Erythroblast (primary cell): ENCODE results near the gene COX6B2.

Experiments
- DNase-seq, 2 experiments: peaks; one replicate each; lab custom pipeline; 2025; lab: John Stamatoyannopoulos, UW
- GATA1 ChIP-seq: IDR thresholded peaks from 2 replicates; pipeline ENCODE4 v1.6.1; 2011; ENCODE audit warnings: low read depth, mild to moderate bottlenecking, control low read depth, low read length, moderate library complexity
- POLR2A ChIP-seq: IDR thresholded peaks from 2 replicates; pipeline ENCODE4 v1.6.1; 2011; ENCODE audit warnings: mild to moderate bottlenecking, low read length

The COX6B2 gene

DNA sequence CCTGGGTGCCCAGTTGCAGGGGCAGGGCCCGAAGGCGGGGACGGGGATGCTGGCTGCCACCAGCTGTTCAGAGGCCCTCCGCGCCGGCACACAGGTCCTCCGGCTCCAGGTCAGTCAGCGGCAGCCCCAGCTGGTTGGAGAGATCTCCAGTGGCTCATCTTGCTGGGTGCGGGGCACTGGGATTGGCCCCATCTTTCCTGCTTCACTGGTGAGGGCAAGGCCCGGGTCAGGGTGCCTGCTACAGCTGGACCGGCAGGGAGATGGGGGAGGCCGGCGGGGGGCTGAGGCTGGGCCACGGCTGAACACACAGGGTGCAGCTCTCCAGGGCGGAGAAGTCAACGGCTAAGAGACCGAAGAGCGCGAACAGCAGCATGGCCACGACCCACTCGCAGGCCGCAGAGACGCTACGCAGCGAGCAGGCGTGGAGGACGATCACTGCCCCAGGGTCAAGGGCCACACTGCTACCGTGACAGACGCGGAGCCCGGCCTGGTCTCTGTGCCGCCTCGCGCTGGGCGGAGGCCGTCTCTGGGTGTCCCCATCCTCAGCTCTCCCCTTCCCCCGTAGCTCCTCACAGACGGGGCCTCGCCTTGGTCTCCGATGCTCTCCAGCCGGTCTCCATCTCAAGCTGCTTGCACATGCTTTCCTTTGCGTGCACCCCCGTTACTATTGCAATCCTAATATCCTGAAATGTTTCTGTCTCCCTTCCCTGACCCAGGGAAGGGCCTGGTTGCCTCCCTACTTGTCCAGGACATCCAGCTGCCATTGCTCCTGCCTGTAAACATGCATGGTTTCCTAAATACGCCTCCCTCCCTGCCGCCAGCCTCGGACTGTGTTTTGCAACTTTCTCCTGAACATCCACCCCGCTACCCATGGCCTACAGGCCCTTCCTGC, 41.7 kb downstream of the COX6B2 start:
- DNase-seq: no peak
- TF ChIP-seq GATA1 (no peak), POLR2A (no peak)

DNA sequence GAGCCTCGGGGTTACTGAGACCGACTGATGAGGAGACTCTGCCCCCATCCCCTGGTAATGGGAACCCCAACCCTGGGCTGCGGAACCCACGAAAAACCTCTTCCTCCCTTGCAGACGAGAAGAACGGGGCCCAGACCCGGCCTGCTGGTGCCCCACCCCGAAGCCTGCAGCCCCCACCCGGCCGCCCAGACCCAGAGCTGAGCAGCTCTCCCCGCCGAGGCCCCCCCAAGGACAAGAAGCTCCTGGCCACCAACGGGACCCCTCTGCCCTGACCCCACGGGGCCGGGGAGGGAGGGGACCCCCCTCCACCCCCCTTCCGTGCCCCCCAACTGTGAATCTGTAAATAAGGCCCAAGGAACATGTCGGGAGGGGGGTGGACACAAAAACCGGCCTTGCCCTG, 42.7 kb downstream of the COX6B2 start:
- TF ChIP-seq POLR2A (no peak), GATA1 (no peak)
- no peak for DNase-seq

DNA sequence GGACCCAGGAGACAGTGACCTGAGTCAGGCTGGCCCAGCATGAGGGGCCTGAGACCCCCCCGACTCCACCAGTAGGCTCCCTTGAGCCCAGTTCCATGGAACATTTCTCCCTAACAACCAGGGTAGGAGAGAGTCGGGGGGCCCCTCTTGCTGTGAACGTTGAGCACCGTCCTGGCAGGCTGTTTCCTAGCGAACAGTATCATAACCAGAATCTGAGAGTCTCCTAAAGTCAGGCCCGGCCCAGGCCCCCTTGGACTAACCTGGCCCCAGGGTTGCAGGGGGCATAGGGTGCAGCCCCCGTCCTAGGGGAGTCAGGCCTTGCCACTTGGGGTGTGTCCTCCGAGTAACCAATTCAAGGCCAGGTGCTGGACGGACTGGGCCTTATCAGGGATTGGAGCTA, 43.1 kb downstream of the COX6B2 start:
- no peak for DNase-seq
- TF ChIP-seq GATA1: no peak
- TF ChIP-seq POLR2A: no peak

DNA sequence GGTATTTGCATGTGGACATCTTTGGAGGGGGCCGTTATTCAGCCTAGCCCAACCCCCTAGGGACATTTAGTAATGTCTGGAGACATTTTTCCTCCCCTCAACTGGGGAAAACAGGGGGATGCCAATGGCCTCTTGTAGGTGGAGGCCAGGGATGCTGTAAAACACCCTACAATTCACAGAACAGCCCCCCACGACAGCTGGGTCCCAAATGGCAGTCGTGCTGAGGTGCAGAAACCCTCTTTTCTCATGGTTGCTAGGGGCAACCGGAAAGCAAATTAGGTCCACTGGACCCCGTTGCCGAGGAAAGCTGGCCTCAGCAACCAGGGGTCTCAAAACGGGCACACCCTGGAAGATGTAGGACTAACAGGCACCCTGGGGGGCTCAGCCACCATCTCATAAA, 44.0 kb downstream of the COX6B2 start:
- TF ChIP-seq GATA1 (no peak), POLR2A (no peak)
- DNase-seq: no peak

DNA sequence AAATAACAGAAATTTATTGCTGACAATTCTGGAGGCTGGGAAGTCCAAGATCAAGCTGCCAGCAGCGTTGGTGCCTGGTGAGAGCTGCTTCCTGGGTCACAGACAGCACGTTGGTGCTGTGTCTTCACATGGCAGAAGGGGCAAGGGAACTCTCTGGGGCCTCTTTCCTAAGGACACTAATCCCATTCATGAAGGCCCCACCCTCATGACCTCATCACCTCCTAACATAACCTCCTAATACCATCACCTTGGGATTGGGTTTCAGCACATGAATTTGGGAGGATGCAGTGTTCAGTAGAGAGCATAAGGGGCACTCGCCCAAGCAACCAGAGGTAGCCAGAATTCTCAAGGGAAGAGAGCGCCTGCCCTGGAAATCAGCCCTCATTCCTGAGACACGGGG, 45.1 kb downstream of the COX6B2 start:
- DNase-seq: no peak
- no peak for TF ChIP-seq GATA1
- no peak for TF ChIP-seq POLR2A

DNA sequence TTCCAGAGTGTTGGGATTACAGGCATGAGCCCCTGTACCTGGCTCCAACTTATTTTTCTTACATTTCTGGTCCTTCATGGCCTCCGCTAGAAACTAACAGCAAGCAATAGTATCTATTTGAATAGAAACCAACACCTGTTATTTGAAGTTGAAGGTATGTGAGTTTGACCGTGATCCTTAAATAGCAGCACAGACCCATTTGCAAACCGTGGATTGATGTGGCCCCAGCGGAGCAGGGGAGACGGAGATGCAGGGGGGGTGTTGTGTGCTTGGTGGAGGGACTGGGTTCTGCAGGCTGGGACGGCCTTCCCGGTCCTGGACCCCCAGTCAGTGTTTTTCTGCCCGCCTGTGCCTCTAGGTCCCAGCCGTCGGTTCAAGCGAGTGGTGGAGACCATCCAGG, 46.2 kb downstream of the COX6B2 start:
- DNase-seq: no peak
- TF ChIP-seq GATA1: no peak
- TF ChIP-seq POLR2A: no peak

DNA sequence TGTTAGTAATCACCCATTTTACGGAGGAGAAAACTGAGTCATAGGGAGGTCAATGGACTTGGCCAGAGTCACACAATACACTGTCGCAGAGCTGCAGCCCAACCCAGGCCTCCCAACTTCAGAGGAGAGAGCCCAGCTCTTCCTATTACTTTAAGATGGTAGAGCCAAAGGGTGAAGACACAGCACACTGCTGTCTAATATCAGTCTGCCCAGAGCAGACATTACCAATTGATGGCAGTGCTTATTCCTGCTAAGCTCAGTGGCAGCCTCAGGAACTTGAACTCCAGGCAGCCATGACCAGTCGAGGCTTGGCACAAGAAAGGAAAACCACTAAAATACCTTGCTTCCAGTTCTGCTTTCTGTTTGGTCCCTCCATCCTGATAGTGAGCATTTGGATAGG, 47.8 kb downstream of the COX6B2 start:
- TF ChIP-seq GATA1: no peak
- TF ChIP-seq POLR2A: no peak
- DNase-seq: no peak

DNA sequence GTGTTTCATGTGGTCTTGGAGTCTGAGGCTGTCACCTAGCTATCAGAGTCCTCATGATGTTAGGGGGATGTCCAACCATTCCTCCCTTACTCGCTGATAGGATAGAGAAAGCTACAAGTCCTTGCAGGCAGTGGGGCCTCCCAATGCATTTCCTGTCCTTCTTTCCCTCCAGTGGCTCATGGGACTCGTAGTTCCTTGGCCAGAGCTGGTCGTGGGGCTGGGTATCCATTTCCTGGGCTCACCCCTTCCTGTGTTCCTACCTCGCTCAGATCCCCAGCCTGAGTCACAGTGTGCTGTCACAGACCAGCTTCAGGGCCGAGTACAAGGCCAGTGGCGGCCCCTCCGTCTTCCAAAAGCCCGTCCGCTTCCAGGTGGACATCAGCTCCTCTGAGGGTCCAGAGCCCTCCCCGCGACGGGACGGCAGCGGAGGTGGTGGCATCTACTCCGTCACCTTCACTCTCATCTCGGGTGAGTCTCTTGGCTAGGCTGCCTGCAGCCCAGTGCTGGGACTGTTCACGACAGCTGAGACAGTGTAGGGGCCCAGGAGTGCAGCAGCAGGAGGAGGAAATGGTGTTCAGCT, 48.4 kb downstream of the COX6B2 start:
- DNase-seq: no peak
- no peak for TF ChIP-seq GATA1
- no peak for TF ChIP-seq POLR2A

DNA sequence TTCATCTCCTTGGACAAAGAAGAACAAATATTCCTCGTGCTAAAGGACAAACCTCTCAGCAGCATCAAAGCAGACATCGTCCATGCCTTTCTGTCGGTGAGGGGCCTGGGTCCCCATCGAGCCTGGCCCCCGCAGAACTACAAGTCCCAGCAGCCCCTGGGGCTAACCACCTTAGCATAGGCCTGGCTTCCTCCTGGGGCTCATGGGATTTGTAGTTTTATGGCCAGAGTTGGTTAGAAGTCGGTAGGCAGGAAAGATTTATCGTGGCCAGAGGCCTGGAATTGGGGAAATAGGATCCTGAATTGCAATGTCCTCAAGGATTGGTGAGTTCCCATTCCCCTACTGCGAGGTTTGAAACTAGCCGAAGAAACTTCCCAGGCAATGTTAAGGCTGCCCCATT, 49.0 kb downstream of the COX6B2 start:
- TF ChIP-seq GATA1 (no peak), POLR2A (no peak)
- peak; percentile 46 to 72 for DNase-seq

DNA sequence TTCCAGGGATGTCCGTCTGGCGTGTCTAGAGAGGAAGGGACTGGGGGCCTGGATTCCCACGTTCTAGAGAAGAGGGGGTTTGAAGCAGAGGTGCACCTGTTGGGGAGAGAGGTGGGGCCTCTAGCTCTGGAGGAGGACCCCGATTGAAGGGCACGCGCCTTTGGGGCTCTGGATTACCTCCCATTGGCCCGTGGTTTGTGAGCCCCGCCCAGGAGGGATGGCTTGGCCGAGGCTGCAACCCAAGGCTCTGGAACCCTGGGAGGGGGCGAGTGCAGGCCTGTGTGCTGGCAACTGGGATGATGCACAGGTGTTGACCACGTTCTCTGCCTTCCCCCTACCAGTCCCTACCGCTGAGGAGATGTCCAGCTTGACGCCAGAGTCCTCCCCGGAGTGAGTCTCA, 49.5 kb downstream of the COX6B2 start:
- TF ChIP-seq POLR2A: no peak
- no peak for TF ChIP-seq GATA1
- DNase-seq: no peak

DNA sequence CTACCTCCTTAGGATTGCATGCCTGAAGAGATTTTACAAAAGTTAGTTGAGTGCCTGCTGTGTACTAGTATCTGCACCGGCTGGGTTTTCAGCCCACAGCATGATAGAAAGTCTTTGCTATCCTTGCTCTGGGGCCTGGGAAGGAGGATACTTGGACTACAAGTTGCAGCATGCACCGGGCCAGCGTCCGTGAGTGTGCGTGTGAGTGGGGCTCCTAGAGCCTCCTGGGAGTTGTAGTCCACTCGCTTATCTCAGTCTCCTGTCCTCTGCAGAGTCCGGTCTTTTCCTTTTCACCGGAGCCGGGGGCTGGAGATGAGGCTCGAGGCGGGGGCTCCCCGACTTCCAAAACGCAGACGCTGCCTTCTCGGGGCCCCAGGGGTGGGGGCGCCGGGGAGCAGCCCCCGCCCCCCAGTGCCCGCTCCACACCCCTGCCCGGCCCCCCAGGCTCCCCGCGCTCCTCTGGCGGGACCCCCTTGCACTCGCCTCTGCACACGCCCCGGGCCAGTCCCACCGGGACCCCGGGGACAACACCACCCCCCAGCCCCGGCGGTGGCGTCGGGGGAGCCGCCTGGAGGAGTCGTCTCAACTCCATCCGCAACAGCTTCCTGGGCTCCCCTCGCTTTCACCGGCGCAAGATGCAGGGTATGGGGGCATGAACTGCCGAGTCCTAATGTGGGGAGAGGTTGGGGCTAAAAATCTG, 50.1 kb downstream of the COX6B2 start:
- peak; percentile 70 to 80 for DNase-seq

DNA sequence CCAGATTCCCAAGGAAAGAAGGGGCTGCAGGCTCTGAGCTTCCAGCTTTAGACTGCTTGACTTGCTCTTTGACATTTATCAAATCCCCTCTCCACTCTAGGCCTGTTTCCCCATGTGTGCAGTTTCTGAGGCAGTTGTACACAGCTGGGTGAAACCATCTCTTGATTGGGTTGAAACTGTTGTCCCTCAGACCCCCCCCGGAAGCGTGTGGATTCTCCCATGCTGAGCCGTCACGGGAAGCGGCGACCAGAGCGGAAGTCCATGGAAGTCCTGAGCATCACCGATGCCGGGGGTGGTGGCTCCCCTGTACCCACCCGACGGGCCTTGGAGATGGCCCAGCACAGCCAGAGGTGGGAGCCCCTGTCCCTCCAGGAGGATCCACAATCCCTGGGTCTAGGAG, 51.0 kb downstream of the COX6B2 start:
- no peak for DNase-seq
- no peak for TF ChIP-seq POLR2A
- TF ChIP-seq GATA1: no peak

More for the DNA sequence above, 50.1 kb downstream of the COX6B2 start:
- TF ChIP-seq GATA1: no peak
- TF ChIP-seq POLR2A: no peak

DNA sequence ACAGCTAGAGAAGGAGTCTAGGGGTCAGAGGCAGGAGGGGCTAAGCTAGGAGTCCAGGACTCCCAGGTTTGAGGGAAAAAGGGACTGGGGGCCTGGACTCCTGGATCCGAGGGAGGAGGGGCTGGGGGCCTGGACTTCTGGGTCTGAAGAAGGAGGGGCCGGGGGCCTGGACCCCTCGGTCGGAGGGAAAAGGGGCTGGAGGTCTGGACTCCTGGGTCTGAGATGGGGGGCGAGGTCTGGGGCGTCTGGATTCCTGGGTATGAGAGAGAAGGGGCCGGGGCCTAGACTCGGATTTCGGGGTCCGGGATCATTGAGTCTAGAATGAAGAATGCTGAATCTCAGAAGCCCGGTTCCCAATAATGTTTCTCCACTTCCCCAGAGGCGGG, 52.2 kb downstream of the COX6B2 start:
- TF ChIP-seq GATA1: no peak
- no peak for TF ChIP-seq POLR2A
- DNase-seq: no peak
